ENCODE results near the gene SWAP70. TPM values are rescaled to one million over a fixed set of nuclear protein-coding genes. Genes with fewer than 3 reads are reported as not detected.

Gene SWAP70
- total and polyA plus RNA-seq, 2 of the 13 experiments (the other 11 are each of a cell fraction or from before 2014, with no cell fraction given) = 4.6 to 8.7 TPM

DNA sequence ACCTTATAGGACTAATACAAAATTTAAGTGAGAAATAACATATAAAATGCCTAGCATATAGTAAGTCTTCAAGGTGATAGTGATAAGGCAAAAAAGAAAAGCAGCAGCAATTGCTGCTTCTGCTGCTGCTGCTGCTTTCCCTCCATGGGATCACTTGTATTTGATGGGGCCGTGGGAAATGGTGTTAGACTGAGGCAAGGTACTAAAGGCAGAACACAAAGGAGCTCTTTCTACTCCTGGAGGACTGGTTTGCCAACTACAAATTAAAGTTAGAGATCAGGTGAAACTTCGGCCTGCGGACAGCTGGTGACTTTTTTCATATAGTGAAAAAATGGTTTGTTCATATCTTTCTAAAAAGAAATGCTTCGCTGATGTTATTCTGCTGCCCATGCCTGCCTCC is 46.3 kb downstream of the SWAP70 start (continued):
- TF ChIP-seq, protein P1, sequence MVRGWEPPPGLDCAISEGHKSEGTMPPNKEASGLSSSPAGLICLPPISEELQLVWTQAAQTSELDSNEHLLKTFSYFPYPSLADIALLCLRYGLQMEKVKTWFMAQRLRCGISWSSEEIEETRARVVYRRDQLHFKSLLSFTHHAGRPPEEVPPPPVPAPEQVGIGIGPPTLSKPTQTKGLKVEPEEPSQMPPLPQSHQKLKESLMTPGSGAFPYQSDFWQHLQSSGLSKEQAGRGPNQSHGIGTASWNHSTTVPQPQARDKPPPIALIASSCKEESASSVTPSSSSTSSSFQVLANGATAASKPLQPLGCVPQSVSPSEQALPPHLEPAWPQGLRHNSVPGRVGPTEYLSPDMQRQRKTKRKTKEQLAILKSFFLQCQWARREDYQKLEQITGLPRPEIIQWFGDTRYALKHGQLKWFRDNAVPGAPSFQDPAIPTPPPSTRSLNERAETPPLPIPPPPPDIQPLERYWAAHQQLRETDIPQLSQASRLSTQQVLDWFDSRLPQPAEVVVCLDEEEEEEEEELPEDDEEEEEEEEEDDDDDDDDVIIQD (CRISPR knock-in tag; IDR thresholded peaks at IDR 0.05; ENCODE audit: low read depth) = no peak
- no peak for TF ChIP-seq MAF1 (CRISPR knock-in tag; IDR thresholded peaks at IDR 0.05; ENCODE audit: borderline replicate concordance)

DNA sequence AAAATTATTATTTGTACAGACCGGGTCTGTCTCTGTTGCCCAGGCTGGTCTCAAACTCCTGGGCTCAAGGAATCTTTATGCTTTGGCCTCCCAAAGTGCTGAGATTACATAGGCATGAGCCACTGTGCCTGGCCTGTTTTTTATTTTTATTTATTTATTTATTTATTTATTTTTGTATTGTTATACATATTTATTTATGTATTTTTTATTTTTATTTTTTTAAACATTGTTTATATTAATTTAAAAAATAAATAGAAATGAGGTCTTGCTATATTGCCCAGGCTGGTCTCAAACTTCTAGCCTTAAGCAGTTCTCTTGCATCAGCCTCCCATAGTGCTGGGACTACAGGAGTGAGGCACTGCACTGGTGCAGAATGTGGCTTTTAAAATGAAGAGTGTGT is 47.0 kb downstream of the SWAP70 start:
- Histone ChIP-seq H3K79me2 (ENCODE audit: insufficient read depth, low read length) (no peaks in the 10 kb centered on the region), H3K9ac (ENCODE audit: insufficient read depth, low read depth, low read length) (no peak overlapping the region), H4K20me1 (ENCODE audit: insufficient read depth, low read length) (no peaks in the 10 kb centered on the region), H3K36me3 (replicated peaks in 1 of 2; ENCODE audit: control insufficient read depth in 1 of 2, insufficient read depth in 2 of 2, low read length in 2 of 2) (peaks cover 1 to 2% of the 10 kb centered on the region in 2 experiments; a peak in 1 of 5 replicates), H3K4me1 (ENCODE audit: insufficient read depth, low read length) (peaks cover 40% of the 10 kb centered on the region), H3K9me3 (ENCODE audit: low read length) (no peaks in the 10 kb centered on the region), H3K27me3 (ENCODE audit: control insufficient read depth in 1 of 2, insufficient read depth in 2 of 2, low read length in 2 of 2) (no peaks in the 10 kb centered on the region), H3K4me2 (ENCODE audit: low read depth, low read length) (no peak overlapping the region), H2AFZ (ENCODE audit: low read length) (no peak overlapping the region), H3K27ac (ENCODE audit: extremely low read length, insufficient read depth, low read length) (no peak overlapping the region), H3K4me3 (replicated peaks in 1 of 3; ENCODE audit: insufficient read depth in 1 of 3, low read depth in 2 of 3, low read length in 3 of 3) (no peak overlapping the region)
- CTCF ChIA-PET (ENCODE audit: low intra/inter-chr PET ratio, low total read pairs) = no interaction called here
- FAIRE-seq = no peak
- BruUV-seq (replicated peaks) = no TSS peak
- in situ Hi-C loops (cut with HindIII; ENCODE audit: extremely low pct_ligation_motif_present, low pct_unique_long_range_greater_than_20kb) (no loop called here), intact Hi-C loops (cut with micrococcal nuclease; ENCODE audit: unreplicated experiment) (no loop called here)
- POLR2A ChIA-PET = no interaction called here
- ATAC-seq = no peak
- 94% methylated on average over 1 of the region's 1 CpG for WGBS (ENCODE audit: low lambda C conversion rate)
- no peak for DNase-seq (ENCODE audit: low spot score)
- TF ChIP-seq HNF4G (IDR thresholded peaks at IDR 0.05; ENCODE audit: borderline replicate concordance, low read depth, low read length) = no peak
- no peak for TF ChIP-seq HNF4G (CRISPR knock-in tag; IDR thresholded peaks at IDR 0.05; ENCODE audit: borderline replicate concordance, low read depth)
- no peak for TF ChIP-seq HNRNPK (IDR thresholded peaks at IDR 0.05; ENCODE audit: low read depth, low read length, poor library complexity, severe bottlenecking)
- TF ChIP-seq, protein P2, sequence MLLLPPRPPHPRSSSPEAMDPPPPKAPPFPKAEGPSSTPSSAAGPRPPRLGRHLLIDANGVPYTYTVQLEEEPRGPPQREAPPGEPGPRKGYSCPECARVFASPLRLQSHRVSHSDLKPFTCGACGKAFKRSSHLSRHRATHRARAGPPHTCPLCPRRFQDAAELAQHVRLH (CRISPR knock-in tag; IDR thresholded peaks at IDR 0.05; ENCODE audit: borderline replicate concordance, low read depth) = no peak
- no peak for TF ChIP-seq MLLT10 (CRISPR knock-in tag; IDR thresholded peaks at IDR 0.05)
- TF ChIP-seq ZNF451 (CRISPR knock-in tag; IDR thresholded peaks at IDR 0.05) = no peak
- TF ChIP-seq FOXC1 (CRISPR knock-in tag; IDR thresholded peaks at IDR 0.05; ENCODE audit: borderline replicate concordance) = no peak
- no peak for TF ChIP-seq ZNF234 (CRISPR knock-in tag; conservative IDR thresholded peaks at IDR 0.05)
- no peak for TF ChIP-seq RFX5 (IDR thresholded peaks at IDR 0.05; ENCODE audit: low read depth, low read length)
- no peak for TF ChIP-seq RBM22 (optimal IDR thresholded peaks at IDR 0.05; ENCODE audit: low read length)
- TF ChIP-seq, protein P3, sequence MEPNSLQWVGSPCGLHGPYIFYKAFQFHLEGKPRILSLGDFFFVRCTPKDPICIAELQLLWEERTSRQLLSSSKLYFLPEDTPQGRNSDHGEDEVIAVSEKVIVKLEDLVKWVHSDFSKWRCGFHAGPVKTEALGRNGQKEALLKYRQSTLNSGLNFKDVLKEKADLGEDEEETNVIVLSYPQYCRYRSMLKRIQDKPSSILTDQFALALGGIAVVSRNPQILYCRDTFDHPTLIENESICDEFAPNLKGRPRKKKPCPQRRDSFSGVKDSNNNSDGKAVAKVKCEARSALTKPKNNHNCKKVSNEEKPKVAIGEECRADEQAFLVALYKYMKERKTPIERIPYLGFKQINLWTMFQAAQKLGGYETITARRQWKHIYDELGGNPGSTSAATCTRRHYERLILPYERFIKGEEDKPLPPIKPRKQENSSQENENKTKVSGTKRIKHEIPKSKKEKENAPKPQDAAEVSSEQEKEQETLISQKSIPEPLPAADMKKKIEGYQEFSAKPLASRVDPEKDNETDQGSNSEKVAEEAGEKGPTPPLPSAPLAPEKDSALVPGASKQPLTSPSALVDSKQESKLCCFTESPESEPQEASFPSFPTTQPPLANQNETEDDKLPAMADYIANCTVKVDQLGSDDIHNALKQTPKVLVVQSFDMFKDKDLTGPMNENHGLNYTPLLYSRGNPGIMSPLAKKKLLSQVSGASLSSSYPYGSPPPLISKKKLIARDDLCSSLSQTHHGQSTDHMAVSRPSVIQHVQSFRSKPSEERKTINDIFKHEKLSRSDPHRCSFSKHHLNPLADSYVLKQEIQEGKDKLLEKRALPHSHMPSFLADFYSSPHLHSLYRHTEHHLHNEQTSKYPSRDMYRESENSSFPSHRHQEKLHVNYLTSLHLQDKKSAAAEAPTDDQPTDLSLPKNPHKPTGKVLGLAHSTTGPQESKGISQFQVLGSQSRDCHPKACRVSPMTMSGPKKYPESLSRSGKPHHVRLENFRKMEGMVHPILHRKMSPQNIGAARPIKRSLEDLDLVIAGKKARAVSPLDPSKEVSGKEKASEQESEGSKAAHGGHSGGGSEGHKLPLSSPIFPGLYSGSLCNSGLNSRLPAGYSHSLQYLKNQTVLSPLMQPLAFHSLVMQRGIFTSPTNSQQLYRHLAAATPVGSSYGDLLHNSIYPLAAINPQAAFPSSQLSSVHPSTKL (CRISPR knock-in tag; IDR thresholded peaks at IDR 0.05) = no peak
- no peak for TF ChIP-seq TBX2 (CRISPR knock-in tag; IDR thresholded peaks at IDR 0.05; ENCODE audit: borderline replicate concordance)
- TF ChIP-seq TCF12 (IDR thresholded peaks at IDR 0.05) = no peak
- TF ChIP-seq TCF12 (CRISPR knock-in tag; IDR thresholded peaks at IDR 0.05) = no peak
- no peak for TF ChIP-seq BORCS8-MEF2B (CRISPR knock-in tag; IDR thresholded peaks at IDR 0.05)
- TF ChIP-seq, protein P4, sequence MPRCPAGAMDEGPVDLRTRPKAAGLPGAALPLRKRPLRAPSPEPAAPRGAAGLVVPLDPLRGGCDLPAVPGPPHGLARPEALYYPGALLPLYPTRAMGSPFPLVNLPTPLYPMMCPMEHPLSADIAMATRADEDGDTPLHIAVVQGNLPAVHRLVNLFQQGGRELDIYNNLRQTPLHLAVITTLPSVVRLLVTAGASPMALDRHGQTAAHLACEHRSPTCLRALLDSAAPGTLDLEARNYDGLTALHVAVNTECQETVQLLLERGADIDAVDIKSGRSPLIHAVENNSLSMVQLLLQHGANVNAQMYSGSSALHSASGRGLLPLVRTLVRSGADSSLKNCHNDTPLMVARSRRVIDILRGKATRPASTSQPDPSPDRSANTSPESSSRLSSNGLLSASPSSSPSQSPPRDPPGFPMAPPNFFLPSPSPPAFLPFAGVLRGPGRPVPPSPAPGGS (CRISPR knock-in tag; IDR thresholded peaks at IDR 0.05) = no peak
- no peak for TF ChIP-seq MEIS2 (CRISPR knock-in tag; IDR thresholded peaks at IDR 0.05)
